PC-3 (cell line): Measurements from ENCODE around the gene SOCS6. TPM values are rescaled to one million over a fixed set of nuclear protein-coding genes. Genes with fewer than 3 reads are reported as not detected.

Source experiments
- ATAC-seq: fragments of 200-7000 bp; cut with Tn5 transposase; 2 replicates; pipeline ENCODE4 v1.9.1; 2020; ENCODE audit warnings: mild to moderate bottlenecking, moderate library complexity
- BruUV-seq: library from RNA; stranded (reverse); fragments of 400-500 nt; replicated peaks from 2 replicates; lab custom pipeline; 2021; lab: Mats Ljungman, UMichigan
- CTCF ChIA-PET: fragments of 300-600 bp; sonication (Branson Sonifier 250); formaldehyde crosslinking; loops from one replicate; lab custom pipeline; 2022; ENCODE audit warnings: antibody characterized with exemption; lab: Charles Lee
- POLR2A ChIA-PET: fragments of 300-600 bp; sonication (Branson Sonifier 250); formaldehyde crosslinking; loops from one replicate; lab custom pipeline; 2022; ENCODE audit warnings: antibody characterized with exemption; ENCODE audit not compliant: unreplicated experiment; lab: Charles Lee
- DNase-seq: peaks from one replicate; pipeline ENCODE4 v3.0.0-alpha.2; 2015
- H2AFZ ChIP-seq: fragments of 300-600 bp; sonication (generic); 2 replicates; pipeline ENCODE4 v1.6.0; 2016; ENCODE audit warnings: antibody characterized with exemption, low read length
- H3F3A ChIP-seq: fragments of 300-600 bp; sonication (generic); one replicate; pipeline ENCODE4 v1.6.0; 2017; ENCODE audit warnings: antibody characterized with exemption, low read length, control low read depth, mild to moderate bottlenecking; ENCODE audit not compliant: unreplicated experiment
- H3K27ac ChIP-seq: fragments of 300-600 bp; sonication (generic); 2 replicates; pipeline ENCODE4 v1.5.1; 2016; ENCODE audit warnings: mild to moderate bottlenecking, low read length
- H3K27me3 ChIP-seq: fragments of 300-600 bp; sonication (generic); 2 replicates; pipeline ENCODE4 v1.6.1; 2016; ENCODE audit warnings: low read length, mixed read lengths
- H3K36me3 ChIP-seq: fragments of 300-600 bp; sonication (generic); 2 replicates; pipeline ENCODE4 v1.6.1; 2016; ENCODE audit warnings: low read depth, mixed run types, low read length, mixed read lengths
- H3K4me1 ChIP-seq: fragments of 300-600 bp; sonication (generic); 2 replicates; pipeline ENCODE4 v1.5.1; 2016; ENCODE audit warnings: low read length; ENCODE audit not compliant: insufficient read depth
- H3K4me2 ChIP-seq: fragments of 300-600 bp; sonication (generic); 2 replicates; pipeline ENCODE4 v1.6.0; 2016; ENCODE audit warnings: low read length
- H3K4me3 ChIP-seq: fragments of 300-600 bp; sonication (generic); 2 replicates; pipeline ENCODE4 v1.5.1; 2016; ENCODE audit warnings: mild to moderate bottlenecking, low read length, mixed read lengths
- H3K79me2 ChIP-seq: fragments of 300-600 bp; sonication (generic); 2 replicates; pipeline ENCODE4 v1.6.1; 2017; ENCODE audit warnings: low read length, mixed read lengths
- H3K9ac ChIP-seq: fragments of 300-600 bp; sonication (generic); 2 replicates; pipeline ENCODE4 v1.6.0; 2016; ENCODE audit warnings: mild to moderate bottlenecking, low read length
- H3K9me2 ChIP-seq: fragments of 300-600 bp; sonication (generic); replicated peaks from 2 replicates; pipeline ENCODE4 v1.6.1; 2016; ENCODE audit warnings: mixed run types, low read length, mixed read lengths
- H3K9me3 ChIP-seq: fragments of 300-600 bp; sonication (generic); 2 replicates; pipeline ENCODE4 v1.6.1; 2016; ENCODE audit warnings: low read length, mixed read lengths
- H4K20me1 ChIP-seq: fragments of 300-600 bp; sonication (generic); 2 replicates; pipeline ENCODE4 v1.6.1; 2016; ENCODE audit warnings: low read length, mixed read lengths
- EZH2 ChIP-seq: fragments of 300-600 bp; sonication (generic); IDR thresholded peaks from one replicate; pipeline ENCODE4 v1.6.1; 2017; ENCODE audit warnings: antibody characterized with exemption, mild to moderate bottlenecking, low read length; ENCODE audit not compliant: unreplicated experiment
- EZH2phosphoT487 ChIP-seq: fragments of 300-600 bp; sonication (generic); IDR thresholded peaks from 2 replicates; pipeline ENCODE4 v1.6.1; 2018; ENCODE audit warnings: mild to moderate bottlenecking, antibody characterized with exemption, low read length, borderline replicate concordance
- intact Hi-C: fragments of 100-400 bp; cut with micrococcal nuclease; formaldehyde crosslinking; loops from 2 replicates; pipeline ENCODE4 v1.9.0; 2023
- total RNA-seq: library from RNA; depleted of rRNA; stranded (reverse); fragments of >200 nt; gene quantifications from 2 replicates; pipeline ENCODE4 v1.2.3, GENCODE V29; 2014; rRNA removed
- TF ChIP-seq, protein P1 (sequence below): fragments of 300-600 bp; sonication (generic); conservative IDR thresholded peaks from 2 replicates; pipeline ENCODE4 v1.5.1; 2017; ENCODE audit warnings: antibody characterized with exemption, low read depth, mild to moderate bottlenecking, low read length

The SOCS6 gene
- total RNA-seq, 1 experiment from 2014 or later: 17.9 TPM

DNA sequence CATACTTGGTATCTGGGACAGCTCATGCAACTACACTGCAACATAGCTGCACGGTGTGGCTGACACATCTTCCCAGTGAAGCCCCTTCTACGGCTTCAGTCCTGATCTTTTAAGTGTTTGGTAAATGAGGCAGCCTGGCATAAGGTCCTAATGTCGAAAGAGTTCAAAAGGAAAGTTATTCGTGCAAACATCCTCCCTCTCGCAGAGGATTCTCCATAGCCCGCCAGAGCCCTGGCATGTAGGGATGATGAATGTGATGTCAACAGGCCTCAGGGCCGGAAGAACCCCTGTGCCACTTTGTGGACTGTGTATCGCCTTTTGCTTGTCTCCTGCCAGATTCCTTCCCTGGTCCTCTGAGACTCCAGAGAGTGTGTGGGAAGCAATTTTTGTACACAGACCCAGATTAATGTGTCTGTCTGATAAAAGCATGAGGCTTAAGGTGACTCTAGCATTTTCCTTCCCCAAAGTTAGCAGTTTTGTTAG lies 88.5 kb downstream of the SOCS6 start:
- no peaks in the 10 kb centered on the region for H3K79me2 ChIP-seq
- no peaks in the 10 kb centered on the region for H3K9me2 ChIP-seq
- H3K27me3 ChIP-seq: no peaks in the 10 kb centered on the region
- no peaks in the 10 kb centered on the region for H4K20me1 ChIP-seq
- peaks cover 20% of the 10 kb centered on the region for H3K4me1 ChIP-seq
- POLR2A ChIA-PET: no interaction called here
- BruUV-seq: no TSS peak
- no peak overlapping the region for H3K4me2 ChIP-seq
- H3F3A ChIP-seq: peaks cover 5% of the 10 kb centered on the region
- no peak overlapping the region for H3K9ac ChIP-seq
- TF ChIP-seq EZH2 (no peak), EZH2phosphoT487 (no peak)
- H3K9me3 ChIP-seq: no peaks in the 10 kb centered on the region
- no peak overlapping the region for H2AFZ ChIP-seq
- no peaks in the 10 kb centered on the region for H3K36me3 ChIP-seq
- intact Hi-C loops: no loop called here
- H3K27ac ChIP-seq: no peak overlapping the region
- no peak overlapping the region for H3K4me3 ChIP-seq
- DNase-seq (no peak), ATAC-seq (no peak)
- CTCF ChIA-PET: no interaction called here

DNA sequence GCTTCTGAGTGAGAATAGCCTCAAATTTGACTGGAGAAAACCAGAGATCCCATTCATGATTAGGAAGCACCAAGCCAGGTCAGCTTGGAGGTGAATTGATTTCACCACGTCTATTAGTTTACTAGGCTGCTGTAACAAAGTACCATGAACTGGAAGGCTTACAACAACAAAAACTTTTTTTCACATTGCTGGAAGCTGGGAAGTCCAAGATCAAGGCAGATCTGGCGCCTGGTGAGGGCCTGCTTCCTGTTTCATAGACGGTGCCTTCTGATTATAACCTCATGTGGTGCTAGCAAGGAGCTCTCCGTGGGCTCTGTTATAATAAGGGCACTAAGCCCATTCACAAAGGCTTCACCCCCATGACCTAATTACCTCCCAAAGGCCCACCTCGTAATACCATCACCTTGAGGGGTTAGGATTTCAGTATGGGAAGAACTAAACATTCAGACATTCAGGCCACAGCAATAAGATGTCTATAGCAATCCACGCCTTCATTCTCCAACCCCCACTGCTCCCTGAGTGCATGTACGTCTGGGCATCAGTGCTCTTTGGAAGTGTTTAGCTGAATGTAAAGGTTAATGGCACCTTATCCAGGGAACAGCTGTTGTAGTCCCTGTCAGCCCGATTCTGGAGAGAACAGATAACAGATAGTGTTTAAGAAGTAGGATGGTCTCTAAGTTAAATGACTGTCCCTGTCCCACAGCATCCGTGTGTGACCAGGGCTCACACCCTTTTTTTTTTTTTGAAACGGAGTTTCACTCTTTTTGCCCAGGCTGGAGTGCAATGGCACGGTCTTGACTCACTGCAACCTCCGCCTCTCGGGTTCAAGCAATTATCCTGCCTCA lies 89.2 kb downstream of the SOCS6 start:
- Histone ChIP-seq H4K20me1 (no peaks in the 10 kb centered on the region), H3K36me3 (no peaks in the 10 kb centered on the region), H3K79me2 (peaks cover 5% of the 10 kb centered on the region; the same call in 1 of the 2 replicates), H3F3A (peaks cover 5% of the 10 kb centered on the region), H2AFZ (no peak overlapping the region), H3K9me3 (no peaks in the 10 kb centered on the region), H3K4me2 (no peak overlapping the region), H3K9me2 (no peaks in the 10 kb centered on the region), H3K4me3 (no peak overlapping the region), H3K27me3 (no peaks in the 10 kb centered on the region), H3K9ac (no peak overlapping the region), H3K4me1 (peaks cover 18% of the 10 kb centered on the region), H3K27ac (no peak overlapping the region)
- ChIA-PET POLR2A (no interaction called here), CTCF (no interaction called here)
- TF ChIP-seq, protein P1, sequence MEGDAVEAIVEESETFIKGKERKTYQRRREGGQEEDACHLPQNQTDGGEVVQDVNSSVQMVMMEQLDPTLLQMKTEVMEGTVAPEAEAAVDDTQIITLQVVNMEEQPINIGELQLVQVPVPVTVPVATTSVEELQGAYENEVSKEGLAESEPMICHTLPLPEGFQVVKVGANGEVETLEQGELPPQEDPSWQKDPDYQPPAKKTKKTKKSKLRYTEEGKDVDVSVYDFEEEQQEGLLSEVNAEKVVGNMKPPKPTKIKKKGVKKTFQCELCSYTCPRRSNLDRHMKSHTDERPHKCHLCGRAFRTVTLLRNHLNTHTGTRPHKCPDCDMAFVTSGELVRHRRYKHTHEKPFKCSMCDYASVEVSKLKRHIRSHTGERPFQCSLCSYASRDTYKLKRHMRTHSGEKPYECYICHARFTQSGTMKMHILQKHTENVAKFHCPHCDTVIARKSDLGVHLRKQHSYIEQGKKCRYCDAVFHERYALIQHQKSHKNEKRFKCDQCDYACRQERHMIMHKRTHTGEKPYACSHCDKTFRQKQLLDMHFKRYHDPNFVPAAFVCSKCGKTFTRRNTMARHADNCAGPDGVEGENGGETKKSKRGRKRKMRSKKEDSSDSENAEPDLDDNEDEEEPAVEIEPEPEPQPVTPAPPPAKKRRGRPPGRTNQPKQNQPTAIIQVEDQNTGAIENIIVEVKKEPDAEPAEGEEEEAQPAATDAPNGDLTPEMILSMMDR: no peak
- TF ChIP-seq EZH2phosphoT487 (no peak), EZH2 (no peak)
- no TSS peak for BruUV-seq
- ATAC-seq (no peak), DNase-seq (no peak)
- intact Hi-C loops: no loop called here

Other genes with a start within 250 kb of the SOCS6 start
- gene RTTN, start 83.4 kb upstream of the SOCS6 start, total RNA-seq: 22.4 and 24.7 TPM in 2 replicates